Endothelial cell of umbilical vein (primary cell): Measurements from ENCODE around the gene STRIT1. TPM values are rescaled to one million over a fixed set of nuclear protein-coding genes. Genes with fewer than 3 reads are reported as not detected.

Experiments used
- BruUV-seq: library from RNA; stranded (reverse); fragments of 400-500 nt; replicated peaks from 2 replicates; lab custom pipeline; 2021; lab: Mats Ljungman, UMichigan
- CTCF ChIA-PET: fragments of 300-600, 350-600 bp; sonication (Branson Sonifier 250); formaldehyde crosslinking; loops from one replicate; lab custom pipeline; 2021; ENCODE audit warnings: antibody characterized with exemption, inconsistent platforms; lab: Charles Lee
- POLR2A ChIA-PET: fragments of 300-600, 350-600 bp; sonication (Branson Sonifier 250); formaldehyde crosslinking; loops from one replicate; lab custom pipeline; 2021; ENCODE audit warnings: antibody characterized with exemption, inconsistent platforms; lab: Charles Lee
- DNase-seq: peaks from one replicate; pipeline ENCODE4 v3.0.0-alpha.2; 2011; ENCODE audit warnings: low read depth, low spot score
- FAIRE-seq: peaks from 2 replicates; lab custom pipeline; 2011; peaks lifted over from hg19 to GRCh38; lab: Jason Lieb, UNC
- H2AFZ ChIP-seq: 2 replicates; pipeline ENCODE4 v1.6.0; 2012; ENCODE audit warnings: low read depth, low read length, control low read depth, inconsistent platforms
- H3K27ac ChIP-seq: 2 replicates; pipeline ENCODE4 v1.5.1; 2011; ENCODE audit warnings: low read depth, mild to moderate bottlenecking, control low read depth, low read length, moderate library complexity; ENCODE audit not compliant: insufficient read depth
- H3K27me3 ChIP-seq, 2 experiments: 2 replicates each; pipeline versions ENCODE4 v1.6.0 to v1.6.1; 2011; ENCODE audit warnings: low read length in 2 of 2, mixed read lengths in 1 of 2; ENCODE audit not compliant: control insufficient read depth in 2 of 2, insufficient read depth in 2 of 2
- H3K36me3 ChIP-seq, 2 experiments: 2 replicates in 1 of 2; 3 replicates in 1 of 2; pipeline ENCODE4 v1.5.1; 2011; ENCODE audit warnings: low read length in 2 of 2, mild to moderate bottlenecking in 1 of 2, moderate library complexity in 1 of 2; ENCODE audit not compliant: control insufficient read depth in 2 of 2, insufficient read depth in 2 of 2; ENCODE audit errors: extremely low read depth in 1 of 2
- H3K4me1 ChIP-seq: 3 replicates; pipeline ENCODE4 v1.5.1; 2011; ENCODE audit warnings: mild to moderate bottlenecking, low read length; ENCODE audit not compliant: control insufficient read depth, insufficient read depth; ENCODE audit errors: extremely low read depth
- H3K4me2 ChIP-seq: 2 replicates; pipeline ENCODE4 v1.6.1; 2011; ENCODE audit warnings: low read length, control low read depth, mixed read lengths; ENCODE audit not compliant: insufficient read depth
- H3K4me3 ChIP-seq, 3 experiments: fragments of 200-600 bp in 1 of 3; sonication (generic), shearing (Covaris generic) in 1 of 3; replicated peaks in 1 of 3; 2 replicates each; pipeline ENCODE4 v1.5.1; 2011 to 2016; ENCODE audit warnings: control low read depth in 3 of 3, low read length in 3 of 3, mild to moderate bottlenecking in 2 of 3, inconsistent platforms in 1 of 3, low read depth in 1 of 3, moderate library complexity in 1 of 3; ENCODE audit not compliant: insufficient read depth in 1 of 3
- H3K79me2 ChIP-seq: 2 replicates; pipeline ENCODE4 v1.6.0; 2012; ENCODE audit warnings: low read length, inconsistent platforms; ENCODE audit not compliant: control insufficient read depth, insufficient read depth
- H3K9ac ChIP-seq: replicated peaks from 2 replicates; pipeline ENCODE3; 2011; ENCODE audit warnings: low read length, control low read depth; ENCODE audit not compliant: insufficient read depth; ENCODE audit errors: extremely low read depth
- H3K9me1 ChIP-seq: replicated peaks from 3 replicates; pipeline ENCODE4 v1.6.0; 2011; ENCODE audit warnings: mild to moderate bottlenecking, low read length; ENCODE audit not compliant: control insufficient read depth, insufficient read depth; ENCODE audit errors: extremely low read depth
- H3K9me3 ChIP-seq: replicated peaks from 2 replicates; pipeline ENCODE4 v1.5.1; 2012; ENCODE audit warnings: low read length, inconsistent platforms; ENCODE audit not compliant: control insufficient read depth, insufficient read depth
- H4K20me1 ChIP-seq: replicated peaks from 2 replicates; pipeline ENCODE3; 2011; ENCODE audit warnings: mild to moderate bottlenecking, low read length; ENCODE audit not compliant: control insufficient read depth, insufficient read depth; ENCODE audit errors: extremely low read depth
- CTCF ChIP-seq, 2 donors: IDR thresholded peaks; 1 replicate in 1 of 2; 2 replicates in 1 of 2; pipeline ENCODE4 v1.5.1; 2011; ENCODE audit warnings: low read length in 2 of 2, mild to moderate bottlenecking in 2 of 2, moderate library complexity in 2 of 2, control low read depth in 1 of 2, inconsistent platforms in 1 of 2, low read depth in 1 of 2; ENCODE audit not compliant: insufficient read depth in 1 of 2; ENCODE audit errors: extremely low read depth in 1 of 2
- EZH2 ChIP-seq: IDR thresholded peaks from 2 replicates; pipeline ENCODE4 v1.6.1; 2012; ENCODE audit warnings: borderline replicate concordance, low read depth, mild to moderate bottlenecking, moderate library complexity, low read length, inconsistent platforms; ENCODE audit not compliant: severe bottlenecking
- FOS ChIP-seq: IDR thresholded peaks from 2 replicates; pipeline ENCODE4 v1.6.1; 2011; ENCODE audit warnings: mild to moderate bottlenecking, low read length, moderate library complexity, borderline replicate concordance; ENCODE audit not compliant: insufficient read depth
- GATA2 ChIP-seq: IDR thresholded peaks from 2 replicates; pipeline ENCODE4 v1.7.0; 2011; ENCODE audit warnings: low read depth, mild to moderate bottlenecking, moderate library complexity, mixed read lengths, low read length; ENCODE audit not compliant: insufficient read length, insufficient read depth
- JUN ChIP-seq: IDR thresholded peaks from 2 replicates; pipeline ENCODE4 v1.6.1; 2011; ENCODE audit warnings: borderline replicate concordance, low read depth; ENCODE audit not compliant: insufficient read length, insufficient read depth
- MYC ChIP-seq: IDR thresholded peaks from one replicate; pipeline ENCODE4 v1.6.1; 2011; ENCODE audit warnings: mild to moderate bottlenecking, low read depth, low read length
- POLR2A ChIP-seq: IDR thresholded peaks from 2 replicates; pipeline ENCODE4 v1.6.1; 2012; ENCODE audit warnings: low read depth, mild to moderate bottlenecking, control low read depth, low read length
- POLR2AphosphoS5 ChIP-seq: IDR thresholded peaks from 2 replicates; pipeline ENCODE4 v1.6.1; 2012; ENCODE audit warnings: low read depth, mild to moderate bottlenecking, control low read depth, low read length, moderate library complexity; ENCODE audit not compliant: insufficient read depth
- dilution Hi-C: fragments of 300-500 bp; cut with MboI; formaldehyde crosslinking; loops from one replicate; pipeline ENCODE4 v1.15.0; 2019; ENCODE audit warnings: low sequenced_read_pairs; ENCODE audit not compliant: extremely low pct_ligation_motif_present
- intact Hi-C: fragments of 100-400 bp; cut with micrococcal nuclease; formaldehyde crosslinking; loops from one replicate; pipeline ENCODE4 v1.10.0; 2022
- polyA plus RNA-seq, 4 experiments: library from polyadenylated mRNA; depleted of rRNA in 3 of 4; stranded (reverse) in 3 of 4; unstranded in 1 of 4; fragments of >200 nt; gene quantifications; 2 replicates each; pipeline versions ENCODE4 v1.2.1 to v1.2.3, GENCODE V29; 2011 to 2012; ENCODE audit warnings: missing spikeins in 1 of 4
- total RNA-seq: library from RNA; stranded (reverse); gene quantifications from 2 replicates; pipeline ENCODE4 v1.2.3, GENCODE V29; 2021
- TF ChIP-seq, protein P1 (sequence below): IDR thresholded peaks from 2 replicates; pipeline ENCODE4 v1.6.1; 2011; ENCODE audit not compliant: insufficient read depth, insufficient read length

The STRIT1 gene
- total and polyA plus RNA-seq, 2 donors (not counting 3 experiments of a cell fraction or from before 2014, with no cell fraction given) = not detected

DNA sequence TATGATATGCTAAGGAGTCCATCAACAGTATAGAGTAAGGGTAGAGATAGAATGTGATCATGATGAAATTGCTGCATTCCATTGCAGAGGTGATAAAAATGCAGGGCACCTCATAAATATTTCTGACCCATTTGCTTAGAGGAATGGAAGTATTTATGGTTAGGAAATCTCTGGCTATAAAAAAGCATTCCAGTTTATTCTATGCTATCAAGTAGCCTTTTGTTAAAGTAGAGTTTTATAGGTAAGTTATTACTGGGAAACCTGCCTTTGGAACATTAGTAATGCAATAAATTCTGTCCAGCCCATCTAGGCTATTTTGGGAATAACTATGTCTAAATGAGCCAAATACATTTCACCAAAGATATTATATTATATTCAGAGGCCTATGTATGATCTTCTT is 19.8 kb upstream of the STRIT1 start:
- Histone ChIP-seq H2AFZ (no peak overlapping the region), H3K4me2 (no peak overlapping the region), H3K9me1 (no peaks in the 10 kb centered on the region), H3K79me2 (no peaks in the 10 kb centered on the region), H3K9me3 (no peaks in the 10 kb centered on the region), H3K4me1 (no peaks in the 10 kb centered on the region), H3K4me3 (no peak overlapping the region), H3K27me3 (no peaks in the 10 kb centered on the region), H3K9ac (no peak overlapping the region), H3K36me3 (no peaks in the 10 kb centered on the region), H3K27ac (no peak overlapping the region), H4K20me1 (no peaks in the 10 kb centered on the region)
- DNase-seq (no peak), FAIRE-seq (no peak)
- ChIA-PET POLR2A (no interaction called here), CTCF (no interaction called here)
- dilution Hi-C loops = no loop called here
- intact Hi-C loops = no loop called here
- TF ChIP-seq POLR2A (no peak), POLR2AphosphoS5 (no peak)
- BruUV-seq = no TSS peak

DNA sequence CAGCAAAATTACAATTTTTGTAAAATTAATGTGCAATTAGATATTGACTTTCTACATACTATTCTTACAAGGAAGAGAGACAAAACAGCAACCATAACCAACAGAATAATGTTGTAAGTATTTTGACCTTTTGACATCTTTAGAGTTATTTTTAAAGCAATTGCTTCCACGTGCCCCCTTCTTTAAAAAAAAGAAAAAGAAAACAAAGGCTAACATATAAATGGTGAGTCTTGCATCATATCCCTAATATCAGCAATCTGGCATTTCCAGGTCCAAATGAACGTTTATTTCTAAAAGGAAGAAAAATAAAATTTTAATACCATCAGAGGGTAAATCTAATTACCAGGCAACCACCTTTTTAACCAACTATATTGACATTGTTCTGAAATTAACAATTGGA is 19.3 kb upstream of the STRIT1 start:
- no peak overlapping the region for H2AFZ ChIP-seq
- BruUV-seq = no TSS peak
- H3K27ac ChIP-seq = no peak overlapping the region
- no peaks in the 10 kb centered on the region for H3K27me3 ChIP-seq
- no peak for FAIRE-seq
- TF ChIP-seq JUN = no peak
- TF ChIP-seq CTCF (IDR thresholded peaks at IDR 0.05; ENCODE audit: extremely low read depth in 1 of 2, insufficient read depth in 1 of 2, low read depth in 1 of 2, low read length in 2 of 2) = no peak
- TF ChIP-seq POLR2A = no peak
- no peak for TF ChIP-seq MYC
- no peak for TF ChIP-seq EZH2
- no peak for TF ChIP-seq POLR2AphosphoS5
- TF ChIP-seq GATA2 = no peak
- TF ChIP-seq, protein P1, sequence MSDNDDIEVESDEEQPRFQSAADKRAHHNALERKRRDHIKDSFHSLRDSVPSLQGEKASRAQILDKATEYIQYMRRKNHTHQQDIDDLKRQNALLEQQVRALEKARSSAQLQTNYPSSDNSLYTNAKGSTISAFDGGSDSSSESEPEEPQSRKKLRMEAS = no peak
- no peak for TF ChIP-seq FOS
- no peaks in the 10 kb centered on the region for H3K79me2 ChIP-seq
- H3K4me2 ChIP-seq = no peak overlapping the region
- no peaks in the 10 kb centered on the region for H3K36me3 ChIP-seq
- H3K9me1 ChIP-seq = no peaks in the 10 kb centered on the region
- H3K4me3 ChIP-seq = no peak overlapping the region
- intact Hi-C loops = no loop called here
- dilution Hi-C loops = no loop called here
- ChIA-PET POLR2A (no interaction called here), CTCF (interaction anchor here (1.4 kb wide), 1 partner anchor 10 kb away, joined by 3 read pairs; no protein-coding TSS in a partner anchor)
- no peaks in the 10 kb centered on the region for H3K4me1 ChIP-seq
- H4K20me1 ChIP-seq = no peaks in the 10 kb centered on the region
- no peaks in the 10 kb centered on the region for H3K9me3 ChIP-seq
- H3K9ac ChIP-seq = no peak overlapping the region
- peak; percentile 11 for DNase-seq
